GM19463 (cell line): Measurements from ENCODE around the gene CYP2A6.
"Not testable (repeated sequence)": the region's sequence is repeated elsewhere in the genome, so short reads cannot be mapped to it uniquely, and the experiment has no call there.

ENCODE experiments used
- ATAC-seq: cut with Tn5 transposase; IDR thresholded peaks from one replicate; pipeline ENCODE4 v1.9.1; 2021; ENCODE audit warnings: mild to moderate bottlenecking, moderate library complexity; ENCODE audit not compliant: unreplicated experiment

CYP2A6 gene

GRCh38 chr19:40819479-40820234 is 30.6 kb downstream of the CYP2A6 start:
- ATAC-seq, result not testable (repeated sequence)

- ATAC-seq, result not testable (repeated sequence)
Observed at GRCh38 chr19:40818480-40819399, 31.5 kb downstream of the CYP2A6 start.

- ATAC-seq, result no peak
Observed at GRCh38 chr19:40815223-40815622, 35.0 kb downstream of the CYP2A6 start.

GRCh38 chr19:40813182-40813581 is 37.1 kb downstream of the CYP2A6 start:
- ATAC-seq, result no peak

- ATAC-seq, result not testable (repeated sequence)
Observed at GRCh38 chr19:40812571-40812970, 37.7 kb downstream of the CYP2A6 start.

- ATAC-seq, result no peak
Observed at GRCh38 chr19:40811478-40812341, 38.5 kb downstream of the CYP2A6 start.

- ATAC-seq, result peak; percentile 72
Observed at GRCh38 chr19:40810649-40811408, 39.4 kb downstream of the CYP2A6 start.

GRCh38 chr19:40810160-40810559 is 40.1 kb downstream of the CYP2A6 start:
- ATAC-seq, result no peak

- no peak for ATAC-seq
Observed at GRCh38 chr19:40809358-40810086, 40.7 kb downstream of the CYP2A6 start.

GRCh38 chr19:40808497-40808896 is 41.8 kb downstream of the CYP2A6 start:
- ATAC-seq, result no peak

- ATAC-seq, result no peak
Observed at GRCh38 chr19:40808021-40808325, 42.3 kb downstream of the CYP2A6 start.

- ATAC-seq, result no peak
Observed at GRCh38 chr19:40807147-40808020, 42.9 kb downstream of the CYP2A6 start.

- peak; percentile 46 for ATAC-seq
Observed at GRCh38 chr19:40806423-40807146, 43.7 kb downstream of the CYP2A6 start.

- ATAC-seq, result no peak
Observed at GRCh38 chr19:40805258-40805868, 44.9 kb downstream of the CYP2A6 start.

- ATAC-seq, result no peak
Observed at GRCh38 chr19:40804783-40805242, 45.4 kb downstream of the CYP2A6 start.

- no peak for ATAC-seq
Observed at GRCh38 chr19:40803857-40804782, 46.1 kb downstream of the CYP2A6 start.
